GM12873 (cell line): Measurements from ENCODE around the gene ZNF792.

Experiments
- TF ChIP-seq, protein P1 (sequence below): IDR thresholded peaks from 2 replicates; pipeline ENCODE4 v1.5.1; 2012; ENCODE audit warnings: low read depth, mild to moderate bottlenecking, moderate library complexity, low read length, control low read depth; ENCODE audit not compliant: insufficient read depth; ENCODE audit errors: missing control alignments

ZNF792 gene

DNA sequence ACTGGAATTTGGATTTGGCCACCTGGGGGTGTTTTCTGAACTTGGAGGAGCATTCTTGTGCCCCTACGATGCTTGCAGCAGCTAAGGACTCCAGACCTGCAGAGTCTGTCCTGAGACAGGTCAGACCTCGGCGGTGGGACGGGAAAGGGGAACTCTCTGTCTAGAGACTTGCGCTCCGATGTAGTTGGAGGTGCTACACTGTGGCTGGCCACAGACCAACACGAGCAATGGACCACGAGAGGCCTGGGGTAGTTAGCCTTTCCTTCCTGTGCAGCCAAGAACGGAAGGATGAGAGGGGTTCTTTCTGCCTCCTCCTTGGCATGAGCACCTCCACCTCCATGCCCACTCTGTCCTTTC is 30.2 kb upstream of the ZNF792 start:
- TF ChIP-seq, protein P1, sequence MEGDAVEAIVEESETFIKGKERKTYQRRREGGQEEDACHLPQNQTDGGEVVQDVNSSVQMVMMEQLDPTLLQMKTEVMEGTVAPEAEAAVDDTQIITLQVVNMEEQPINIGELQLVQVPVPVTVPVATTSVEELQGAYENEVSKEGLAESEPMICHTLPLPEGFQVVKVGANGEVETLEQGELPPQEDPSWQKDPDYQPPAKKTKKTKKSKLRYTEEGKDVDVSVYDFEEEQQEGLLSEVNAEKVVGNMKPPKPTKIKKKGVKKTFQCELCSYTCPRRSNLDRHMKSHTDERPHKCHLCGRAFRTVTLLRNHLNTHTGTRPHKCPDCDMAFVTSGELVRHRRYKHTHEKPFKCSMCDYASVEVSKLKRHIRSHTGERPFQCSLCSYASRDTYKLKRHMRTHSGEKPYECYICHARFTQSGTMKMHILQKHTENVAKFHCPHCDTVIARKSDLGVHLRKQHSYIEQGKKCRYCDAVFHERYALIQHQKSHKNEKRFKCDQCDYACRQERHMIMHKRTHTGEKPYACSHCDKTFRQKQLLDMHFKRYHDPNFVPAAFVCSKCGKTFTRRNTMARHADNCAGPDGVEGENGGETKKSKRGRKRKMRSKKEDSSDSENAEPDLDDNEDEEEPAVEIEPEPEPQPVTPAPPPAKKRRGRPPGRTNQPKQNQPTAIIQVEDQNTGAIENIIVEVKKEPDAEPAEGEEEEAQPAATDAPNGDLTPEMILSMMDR, result no peak

DNA sequence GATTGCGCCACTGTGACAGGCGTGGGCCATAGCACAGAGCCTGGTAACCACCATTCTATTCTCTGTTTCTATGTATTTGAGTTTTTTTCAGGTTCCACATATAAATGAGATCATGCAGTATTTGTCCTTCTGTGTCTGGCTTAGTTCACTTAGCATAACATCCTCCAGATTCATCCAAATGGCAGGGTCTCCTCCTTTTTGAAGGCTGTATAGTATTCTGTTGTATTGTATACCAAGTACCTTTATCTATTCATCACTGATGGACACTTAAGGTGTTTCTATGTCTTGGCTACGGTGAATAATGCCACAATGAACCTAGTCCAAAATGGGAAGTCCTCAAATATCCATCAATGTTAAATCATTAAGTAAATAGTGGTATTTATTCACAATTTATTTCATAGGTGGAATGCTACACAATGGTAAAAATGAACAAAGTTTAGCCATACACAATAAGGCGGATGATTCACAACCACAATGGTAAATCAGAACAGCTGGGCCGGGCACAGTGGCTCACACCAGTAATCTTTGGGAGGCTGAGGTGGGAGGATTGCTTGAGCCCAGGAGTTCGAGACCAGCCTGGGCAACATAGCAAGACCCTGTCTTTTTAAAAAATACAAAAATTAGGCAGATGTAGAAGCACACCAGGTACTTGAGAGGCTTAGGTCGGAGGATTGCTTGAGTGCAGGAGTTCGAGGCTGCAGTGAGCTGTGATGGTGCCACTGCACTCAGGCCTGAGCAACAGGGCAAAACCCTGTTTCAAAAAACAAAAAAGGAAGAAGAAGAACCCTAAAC is 27.7 kb upstream of the ZNF792 start:
- TF ChIP-seq, protein P1, result no peak

DNA sequence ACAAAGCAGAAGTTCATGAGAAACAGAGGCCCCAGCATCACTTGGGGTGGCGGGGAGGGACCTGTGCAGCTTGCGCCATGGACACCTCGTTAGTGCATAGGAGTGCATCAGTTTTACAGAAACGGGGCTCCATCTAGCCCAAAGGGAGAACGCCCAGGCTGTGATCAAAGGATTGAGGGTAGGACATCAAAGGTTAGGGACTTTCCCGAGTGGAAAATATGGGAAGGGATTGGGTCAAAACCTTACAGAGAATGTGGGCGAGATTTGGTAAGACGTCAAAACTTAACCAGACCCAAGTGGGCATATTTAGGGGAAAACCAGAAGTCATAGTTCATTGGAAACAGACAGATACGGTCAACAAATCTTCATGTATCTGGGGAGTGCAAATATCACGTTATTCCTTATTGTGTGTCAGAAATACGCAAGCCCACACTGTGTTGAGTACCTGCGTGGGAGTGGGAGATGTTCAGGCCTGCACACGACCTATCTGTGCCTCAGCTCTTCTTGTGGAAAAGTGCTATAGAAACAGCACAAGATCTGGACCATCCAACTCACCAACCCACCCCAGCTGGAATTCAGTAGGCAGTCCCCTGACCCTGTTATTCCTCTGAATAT is 26.7 kb upstream of the ZNF792 start:
- TF ChIP-seq, protein P1, result no peak

DNA sequence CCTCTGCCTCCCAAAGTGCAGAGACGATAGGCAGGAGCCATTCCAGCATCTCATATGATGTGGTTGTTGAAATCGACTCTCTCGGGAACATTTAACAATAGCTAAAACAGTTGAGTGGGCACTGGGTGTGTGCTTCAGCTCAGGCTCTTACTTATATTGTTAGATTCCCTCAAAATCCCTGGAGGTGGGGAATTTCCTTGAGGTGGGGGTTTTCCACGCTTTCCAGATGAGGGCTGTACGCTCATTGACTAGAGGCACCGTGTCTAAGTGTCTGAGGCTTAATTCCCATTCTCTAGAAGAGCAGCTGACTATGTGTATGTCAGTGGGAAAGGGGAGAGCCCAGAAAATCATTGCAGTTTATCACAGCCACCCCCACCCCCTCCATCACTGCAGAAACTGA is 25.3 kb upstream of the ZNF792 start:
- TF ChIP-seq, protein P1, result no peak

DNA sequence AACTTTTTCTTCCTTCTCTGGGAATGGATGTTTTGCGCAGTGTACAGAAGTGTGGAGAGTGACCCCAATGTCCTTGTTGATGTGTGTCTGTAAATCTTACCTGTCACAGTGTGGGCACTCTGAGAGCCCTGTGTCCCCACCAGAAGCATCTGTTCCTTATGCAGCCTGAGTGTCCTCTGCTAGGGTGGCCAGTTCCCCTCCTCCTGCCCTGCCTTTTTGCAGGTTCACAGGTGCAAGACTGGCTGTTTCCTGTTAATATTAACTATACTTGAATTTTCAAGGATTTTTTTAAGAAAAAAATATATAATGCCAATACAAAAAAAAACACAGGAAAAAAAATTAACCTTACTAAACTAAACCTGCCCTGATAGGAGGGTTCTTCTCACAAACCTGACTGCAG is 24.1 kb upstream of the ZNF792 start:
- TF ChIP-seq, protein P1, result no peak

DNA sequence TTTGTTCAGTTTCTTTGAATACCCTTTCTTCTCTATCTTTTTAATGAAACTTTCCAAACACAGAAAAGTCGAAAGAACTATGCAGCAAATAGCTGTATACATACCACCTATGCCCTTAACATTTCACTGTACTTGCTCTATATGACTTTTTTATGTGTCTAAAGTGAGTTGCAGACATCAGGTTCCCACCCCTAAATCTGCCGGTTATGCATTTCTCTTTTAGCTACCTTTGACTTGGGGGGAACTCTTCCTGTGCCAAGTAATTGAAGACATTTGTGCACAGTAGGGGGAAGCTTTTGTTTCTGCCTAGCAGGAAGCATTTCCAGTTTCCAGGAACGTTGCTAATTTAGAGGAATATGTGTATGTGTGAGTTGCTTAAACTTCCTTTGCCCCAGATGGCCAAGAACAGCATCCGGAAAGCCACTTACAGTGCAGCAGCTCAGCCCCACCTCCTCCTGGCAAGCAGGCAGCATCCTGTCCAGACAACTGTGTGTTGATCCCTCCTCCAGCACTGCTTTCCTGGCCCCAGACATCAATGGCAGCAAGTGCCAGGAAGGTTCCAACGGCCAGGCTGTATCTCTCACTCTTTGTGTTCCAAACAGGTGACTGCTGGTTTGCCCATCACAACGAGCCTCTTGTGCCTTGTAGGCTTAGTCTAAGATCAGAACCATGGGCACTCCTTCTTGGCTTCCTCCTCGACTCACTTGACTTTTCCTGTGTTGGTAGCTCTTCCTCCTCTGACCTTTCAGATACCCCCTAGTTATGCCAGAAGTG is 21.4 kb upstream of the ZNF792 start:
- TF ChIP-seq, protein P1, result no peak

DNA sequence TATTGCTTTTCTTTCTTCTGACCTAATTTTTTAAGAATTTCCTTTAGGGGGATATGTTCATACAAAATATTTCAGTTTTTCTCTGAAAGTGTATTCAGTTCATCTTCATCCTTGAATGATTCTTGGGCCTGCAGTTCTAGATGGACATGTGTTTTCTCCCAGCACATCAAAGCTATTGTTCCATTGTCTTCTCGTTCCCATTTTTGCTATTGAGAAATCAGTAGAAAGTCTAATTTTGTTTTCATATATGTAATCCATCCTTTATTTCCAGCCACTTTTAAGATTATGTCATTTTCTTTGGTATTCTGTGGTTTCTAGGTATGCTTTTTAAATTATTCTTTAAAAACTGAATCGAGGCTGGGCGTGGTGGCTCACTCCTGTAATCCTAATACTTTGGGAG is 20.3 kb upstream of the ZNF792 start:
- TF ChIP-seq, protein P1, result no peak
